Stomach (tissue), 9 donors: ENCODE results near the gene ZFP62. TPM values are rescaled to one million over a fixed set of nuclear protein-coding genes. Genes with fewer than 3 reads are reported as not detected.
A peak's percentile ranks its signal among the peaks of the same experiment; 100 is the strongest.

ENCODE experiments used
- DNase-seq, 2 donors: peaks; one replicate each; pipeline versions ENCODE4 v3.0.0 to v3.0.0-alpha.2; 2013 to 2019
- H3K27ac ChIP-seq, 5 donors: fragments of 200-600 bp in 4 of 5; sonication (generic) in 4 of 5; one replicate each; pipeline ENCODE4 v1.5.1; 2013 to 2019; ENCODE audit warnings: mild to moderate bottlenecking in 1 of 5, moderate library complexity in 1 of 5
- H3K27me3 ChIP-seq, 3 donors: fragments of 200-600 bp; sonication (generic); one replicate each; pipeline ENCODE4 v1.5.1; 2017 to 2019; ENCODE audit warnings: mixed run types in 1 of 3
- H3K36me3 ChIP-seq, 4 donors: fragments of 200-600 bp; sonication (generic); 1 replicate in 3 of 4; 2 replicates in 1 of 4; pipeline ENCODE4 v1.5.1; 2016 to 2019
- H3K4me1 ChIP-seq, 4 donors: fragments of 200-600 bp; sonication (generic); one replicate each; pipeline ENCODE4 v1.5.1; 2016 to 2019
- H3K4me3 ChIP-seq, 4 donors: fragments of 200-600 bp; sonication (generic) in 3 of 4; one replicate each; pipeline ENCODE4 v1.5.1; 2016 to 2019; ENCODE audit warnings: mild to moderate bottlenecking in 1 of 4
- H3K9me3 ChIP-seq, 4 donors: fragments of 200-600 bp; sonication (generic); one replicate each; pipeline ENCODE4 v1.5.1; 2016 to 2019
- CTCF ChIP-seq, 7 experiments: fragments of 450-650 bp in 4 of 7; fragments of 200-600 bp in 3 of 7; sonication (generic) in 3 of 7; IDR thresholded peaks; one replicate each; pipeline ENCODE4 v1.5.1; 2016 to 2019; ENCODE audit warnings: antibody characterized with exemption in 7 of 7, control low read depth in 2 of 7, mild to moderate bottlenecking in 1 of 7
- EP300 ChIP-seq: sonication (generic); formaldehyde crosslinking; IDR thresholded peaks from one replicate; pipeline ENCODE4 v1.6.1; 2017; ENCODE audit warnings: antibody characterized with exemption
- POLR2A ChIP-seq, 4 donors: fragments of 450-650 bp; IDR thresholded peaks; one replicate each; pipeline ENCODE4 v1.6.1; 2016; ENCODE audit warnings: antibody characterized with exemption in 4 of 4, control low read depth in 2 of 4, mild to moderate bottlenecking in 1 of 4, moderate library complexity in 1 of 4
- POLR2AphosphoS5 ChIP-seq, 3 donors: sonication (generic); formaldehyde crosslinking; IDR thresholded peaks; one replicate each; pipeline ENCODE4 v1.6.1; 2016; ENCODE audit warnings: antibody characterized with exemption in 3 of 3
- WGBS, 5 donors: extraction: QIAGEN DNeasy Blood & Tissue Kit in 3 of 5; methylation state at CpG; one replicate each; pipeline versions ENCODE4 v1.1.5 to v1.1.7; 2013 to 2018; 5-methylcytosine and 5-hydroxymethylcytosine counted together
- intact Hi-C: fragments of 100-400 bp; cut with DNase I; formaldehyde crosslinking; loops from one replicate; pipeline ENCODE4 v1.15.1; 2023; ENCODE audit warnings: low total_unique reads
- polyA plus RNA-seq, 3 donors: library from polyadenylated mRNA; stranded (reverse); fragments of 200-250 nt; gene quantifications; one replicate each; pipeline ENCODE4 v1.2.3, GENCODE V29; 2013
- total RNA-seq, 5 donors: library from RNA; depleted of rRNA; stranded (reverse); fragments of >200 nt; gene quantifications; one replicate each; pipeline versions ENCODE4 v1.1.0 to v1.2.3, GENCODE V29; 2014 to 2016
- donor health status: healthy with polysubstance abuse.
- donor health status: Bipolar disorder and iron deficiency.
- donor health status: healthy.

ZFP62 gene
- total and polyA plus RNA-seq, 8 donors: 7.8 to 46.9 (median 16.2) TPM

- H3K9me3 ChIP-seq: no peaks in the 10 kb centered on the region
- TF ChIP-seq EP300: peak; percentile 87
- no peak for TF ChIP-seq POLR2A (IDR thresholded peaks at IDR 0.05)
- no peak for TF ChIP-seq CTCF (IDR thresholded peaks at IDR 0.05)
- peak in 1 of 3 donors; percentile 91 for TF ChIP-seq POLR2AphosphoS5 (IDR thresholded peaks at IDR 0.05)
- peaks cover 0 to 23% (median 15%) of the 10 kb centered on the region in 4 donors for H3K4me1 ChIP-seq
- DNase-seq: no peak
- no peaks in the 10 kb centered on the region for H3K27me3 ChIP-seq
- H3K4me3 ChIP-seq: no peak overlapping the region
- H3K27ac ChIP-seq: peak overlapping the region in 3 of 5 donors; percentile 55 to 84 (median 74)
- intact Hi-C loops: no loop called here
- WGBS, 5 donors: 61 to 74% (median 70%) methylated on average over 10 of the region's 10 CpGs
- no peaks in the 10 kb centered on the region for H3K36me3 ChIP-seq
Observed at GRCh38 chr5:180875860-180876426, 14.9 kb upstream of the ZFP62 start.

- peaks cover 0 to 28% (median 15%) of the 10 kb centered on the region in 4 donors for H3K4me1 ChIP-seq
- intact Hi-C loops: no loop called here
- no peak for DNase-seq
- H3K27me3 ChIP-seq: no peaks in the 10 kb centered on the region
- H3K4me3 ChIP-seq: no peak overlapping the region
- no peaks in the 10 kb centered on the region for H3K9me3 ChIP-seq
- H3K36me3 ChIP-seq: no peaks in the 10 kb centered on the region
- WGBS, 5 donors: 42 to 64% (median 50%) methylated on average over 11 to 12 of the region's 12 CpGs
- no peak for TF ChIP-seq POLR2AphosphoS5 (IDR thresholded peaks at IDR 0.05)
- peak; percentile 4 for TF ChIP-seq EP300
- H3K27ac ChIP-seq: peak overlapping the region in 4 of 5 donors; percentile 48 to 84 (median 64)
Observed at GRCh38 chr5:180874804-180875582, 13.9 kb upstream of the ZFP62 start.

GRCh38 chr5:180873615-180874520 lies 12.8 kb upstream of the ZFP62 start:
- H3K27me3 ChIP-seq: no peaks in the 10 kb centered on the region
- intact Hi-C loops: no loop called here
- WGBS, 5 donors: 71 to 85% (median 79%) methylated on average over 13 of the region's 13 CpGs
- peak overlapping the region in 4 of 5 donors; percentile 48 to 84 (median 64) for H3K27ac ChIP-seq
- DNase-seq: peak in 1 of 2 donors; percentile 30
- no peak overlapping the region for H3K4me3 ChIP-seq
- TF ChIP-seq EP300 (no peak), POLR2A (IDR thresholded peaks at IDR 0.05) (no peak), CTCF (IDR thresholded peaks at IDR 0.05) (no peak)
- peaks cover 0 to 37% (median 22%) of the 10 kb centered on the region in 4 donors for H3K4me1 ChIP-seq
- no peaks in the 10 kb centered on the region for H3K36me3 ChIP-seq
- H3K9me3 ChIP-seq: no peaks in the 10 kb centered on the region

- no peaks in the 10 kb centered on the region for H3K9me3 ChIP-seq
- no peaks in the 10 kb centered on the region for H3K36me3 ChIP-seq
- 87 to 92% (median 90%) methylated on average over 9 of the region's 9 CpGs for WGBS, 5 donors
- H3K27ac ChIP-seq: peak overlapping the region in 1 of 5 donors; percentile 84
- no peak overlapping the region for H3K4me3 ChIP-seq
- intact Hi-C loops: no loop called here
- no peaks in the 10 kb centered on the region for H3K27me3 ChIP-seq
- no peak for DNase-seq
- no peak for TF ChIP-seq EP300
- no peak for TF ChIP-seq CTCF (IDR thresholded peaks at IDR 0.05)
- no peak for TF ChIP-seq POLR2AphosphoS5 (IDR thresholded peaks at IDR 0.05)
- no peak for TF ChIP-seq POLR2A (IDR thresholded peaks at IDR 0.05)
- H3K4me1 ChIP-seq: peaks cover 0 to 41% (median 22%) of the 10 kb centered on the region in 4 donors
Observed at GRCh38 chr5:180872419-180872818, 11.3 kb upstream of the ZFP62 start.
